ENCODE results near the gene CRISP3.

DNA sequence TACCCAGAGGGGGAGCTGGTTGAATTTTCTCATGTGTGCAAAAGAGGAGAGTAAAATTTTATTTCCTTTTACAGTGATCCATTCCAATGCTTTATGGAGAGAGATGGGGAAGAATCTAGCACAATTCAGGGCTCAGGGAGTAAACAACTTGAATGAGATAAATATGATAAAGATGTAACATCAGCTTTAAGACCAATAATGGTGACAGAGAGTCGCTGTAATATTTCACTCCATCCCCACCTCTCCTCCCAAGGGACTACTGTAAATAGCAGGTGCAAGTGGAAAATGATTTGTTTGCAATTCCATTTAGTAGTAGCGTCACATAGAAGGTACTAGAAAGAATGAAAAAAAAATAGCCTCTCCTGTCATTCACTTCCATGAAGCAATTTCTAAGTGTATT lies 4.8 kb downstream of the CRISP3 start:
- TF ChIP-seq, protein P1, sequence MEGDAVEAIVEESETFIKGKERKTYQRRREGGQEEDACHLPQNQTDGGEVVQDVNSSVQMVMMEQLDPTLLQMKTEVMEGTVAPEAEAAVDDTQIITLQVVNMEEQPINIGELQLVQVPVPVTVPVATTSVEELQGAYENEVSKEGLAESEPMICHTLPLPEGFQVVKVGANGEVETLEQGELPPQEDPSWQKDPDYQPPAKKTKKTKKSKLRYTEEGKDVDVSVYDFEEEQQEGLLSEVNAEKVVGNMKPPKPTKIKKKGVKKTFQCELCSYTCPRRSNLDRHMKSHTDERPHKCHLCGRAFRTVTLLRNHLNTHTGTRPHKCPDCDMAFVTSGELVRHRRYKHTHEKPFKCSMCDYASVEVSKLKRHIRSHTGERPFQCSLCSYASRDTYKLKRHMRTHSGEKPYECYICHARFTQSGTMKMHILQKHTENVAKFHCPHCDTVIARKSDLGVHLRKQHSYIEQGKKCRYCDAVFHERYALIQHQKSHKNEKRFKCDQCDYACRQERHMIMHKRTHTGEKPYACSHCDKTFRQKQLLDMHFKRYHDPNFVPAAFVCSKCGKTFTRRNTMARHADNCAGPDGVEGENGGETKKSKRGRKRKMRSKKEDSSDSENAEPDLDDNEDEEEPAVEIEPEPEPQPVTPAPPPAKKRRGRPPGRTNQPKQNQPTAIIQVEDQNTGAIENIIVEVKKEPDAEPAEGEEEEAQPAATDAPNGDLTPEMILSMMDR (IDR thresholded peaks at IDR 0.05): no peak
- TF ChIP-seq POLR2A (IDR thresholded peaks at IDR 0.05; ENCODE audit: low read length): no peak
- TF ChIP-seq, protein P2, sequence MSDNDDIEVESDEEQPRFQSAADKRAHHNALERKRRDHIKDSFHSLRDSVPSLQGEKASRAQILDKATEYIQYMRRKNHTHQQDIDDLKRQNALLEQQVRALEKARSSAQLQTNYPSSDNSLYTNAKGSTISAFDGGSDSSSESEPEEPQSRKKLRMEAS (IDR thresholded peaks at IDR 0.05): no peak
- no peak for TF ChIP-seq POLR2AphosphoS2 (conservative IDR thresholded peaks at IDR 0.05; ENCODE audit: low read length)
- TF ChIP-seq, protein P3, sequence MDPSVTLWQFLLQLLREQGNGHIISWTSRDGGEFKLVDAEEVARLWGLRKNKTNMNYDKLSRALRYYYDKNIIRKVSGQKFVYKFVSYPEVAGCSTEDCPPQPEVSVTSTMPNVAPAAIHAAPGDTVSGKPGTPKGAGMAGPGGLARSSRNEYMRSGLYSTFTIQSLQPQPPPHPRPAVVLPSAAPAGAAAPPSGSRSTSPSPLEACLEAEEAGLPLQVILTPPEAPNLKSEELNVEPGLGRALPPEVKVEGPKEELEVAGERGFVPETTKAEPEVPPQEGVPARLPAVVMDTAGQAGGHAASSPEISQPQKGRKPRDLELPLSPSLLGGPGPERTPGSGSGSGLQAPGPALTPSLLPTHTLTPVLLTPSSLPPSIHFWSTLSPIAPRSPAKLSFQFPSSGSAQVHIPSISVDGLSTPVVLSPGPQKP (IDR thresholded peaks at IDR 0.05; ENCODE audit: low read depth, low read length): no peak
- no peak for TF ChIP-seq CEBPB (IDR thresholded peaks at IDR 0.05)

Measured in A549 (cell line).